Measurements from ENCODE around the gene LYSMD3. TPM values are rescaled to one million over a fixed set of nuclear protein-coding genes. Genes with fewer than 3 reads are reported as not detected.
A peak's percentile ranks its signal among the peaks of the same experiment; 100 is the strongest.

LYSMD3 gene
- total RNA-seq, 4 donors from 2014 or later = 10.8 to 21.9 (median 15.0) TPM

DNA sequence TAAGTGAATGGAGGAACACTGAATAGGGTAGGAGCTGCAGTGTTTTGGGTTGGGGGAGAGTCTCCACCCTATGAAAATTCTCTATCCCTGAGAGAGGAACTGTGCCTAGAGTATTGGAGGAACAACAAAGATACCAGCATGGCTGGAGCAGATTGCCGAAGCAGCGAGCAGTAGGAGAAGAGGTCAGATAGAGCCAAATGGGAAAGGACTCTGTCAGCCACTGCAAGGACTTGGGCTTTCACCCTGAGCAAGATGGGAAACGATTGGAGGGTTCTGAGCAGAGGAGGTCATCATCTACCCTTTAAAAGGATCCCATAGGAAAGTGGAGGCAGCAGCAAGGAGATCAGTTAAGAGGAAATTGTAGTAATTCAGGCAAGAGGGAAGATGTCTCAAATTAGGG is 4.4 kb upstream of the LYSMD3 start:
- no peaks in the 10 kb centered on the region for H3K27me3 ChIP-seq
- no peak for DNase-seq
- no peaks in the 10 kb centered on the region for H3K36me3 ChIP-seq
- H3K4me3 ChIP-seq = no peak overlapping the region
- no peaks in the 10 kb centered on the region for H3K9me3 ChIP-seq
- peaks cover 0 to 6% (median 0%) of the 10 kb centered on the region in 4 donors for H3K4me1 ChIP-seq
- TF ChIP-seq, protein P1, sequence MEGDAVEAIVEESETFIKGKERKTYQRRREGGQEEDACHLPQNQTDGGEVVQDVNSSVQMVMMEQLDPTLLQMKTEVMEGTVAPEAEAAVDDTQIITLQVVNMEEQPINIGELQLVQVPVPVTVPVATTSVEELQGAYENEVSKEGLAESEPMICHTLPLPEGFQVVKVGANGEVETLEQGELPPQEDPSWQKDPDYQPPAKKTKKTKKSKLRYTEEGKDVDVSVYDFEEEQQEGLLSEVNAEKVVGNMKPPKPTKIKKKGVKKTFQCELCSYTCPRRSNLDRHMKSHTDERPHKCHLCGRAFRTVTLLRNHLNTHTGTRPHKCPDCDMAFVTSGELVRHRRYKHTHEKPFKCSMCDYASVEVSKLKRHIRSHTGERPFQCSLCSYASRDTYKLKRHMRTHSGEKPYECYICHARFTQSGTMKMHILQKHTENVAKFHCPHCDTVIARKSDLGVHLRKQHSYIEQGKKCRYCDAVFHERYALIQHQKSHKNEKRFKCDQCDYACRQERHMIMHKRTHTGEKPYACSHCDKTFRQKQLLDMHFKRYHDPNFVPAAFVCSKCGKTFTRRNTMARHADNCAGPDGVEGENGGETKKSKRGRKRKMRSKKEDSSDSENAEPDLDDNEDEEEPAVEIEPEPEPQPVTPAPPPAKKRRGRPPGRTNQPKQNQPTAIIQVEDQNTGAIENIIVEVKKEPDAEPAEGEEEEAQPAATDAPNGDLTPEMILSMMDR (IDR thresholded peaks at IDR 0.05) = no peak
- no peak for TF ChIP-seq POLR2A (IDR thresholded peaks at IDR 0.05)
- no peak overlapping the region for H3K27ac ChIP-seq

- H3K36me3 ChIP-seq = no peaks in the 10 kb centered on the region
- no peak for TF ChIP-seq POLR2A (IDR thresholded peaks at IDR 0.05)
- TF ChIP-seq, protein P1 (IDR thresholded peaks at IDR 0.05) = no peak
- no peaks in the 10 kb centered on the region for H3K9me3 ChIP-seq
- H3K4me3 ChIP-seq = no peak overlapping the region
- no peak for DNase-seq
- H3K27ac ChIP-seq = no peak overlapping the region
- H3K4me1 ChIP-seq = peaks cover 0 to 28% (median 6%) of the 10 kb centered on the region in 4 donors
- no peaks in the 10 kb centered on the region for H3K27me3 ChIP-seq
Measured at GRCh38 chr5:90530736-90531487, 1.5 kb upstream of the LYSMD3 start.

- Histone ChIP-seq H3K27ac (peak overlapping the region; percentile 85 to 92 (median 89)), H3K4me3 (peak overlapping the region; percentile 61 to 85 (median 70))
- TF ChIP-seq POLR2A (IDR thresholded peaks at IDR 0.05) = no peak
- TF ChIP-seq, protein P1 (IDR thresholded peaks at IDR 0.05) = peak; percentile 35 to 78 (median 66)
Measured at GRCh38 chr5:90529939-90530677, 724 bp upstream of the LYSMD3 start.

DNA sequence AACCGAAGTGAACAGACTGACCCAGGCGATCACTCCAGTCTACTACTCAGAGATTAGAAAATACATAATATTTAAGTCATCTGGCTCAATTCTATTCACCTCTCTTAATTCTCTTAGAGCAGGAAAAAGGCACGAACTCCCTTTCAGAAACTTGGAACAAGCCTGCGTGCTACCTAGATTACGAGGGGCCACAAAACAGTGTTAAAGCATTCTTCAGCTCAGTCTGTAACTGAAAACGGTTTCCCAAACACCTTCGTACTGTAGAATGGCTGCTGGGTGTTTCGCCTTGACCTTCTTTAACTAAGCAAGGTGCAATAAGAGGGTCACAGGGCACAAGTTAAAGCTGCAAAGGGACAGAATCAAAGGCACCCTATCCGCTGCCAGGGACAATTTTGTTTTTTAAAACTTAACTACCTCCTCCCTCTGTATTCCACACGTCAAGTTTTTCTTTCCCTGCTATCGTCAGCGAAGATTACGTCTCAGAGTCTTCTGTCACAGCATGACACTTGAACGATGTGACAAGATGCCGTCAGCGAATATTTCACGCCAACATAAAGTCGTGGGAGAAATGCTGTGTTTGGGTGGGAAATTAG is 687 bp downstream of the LYSMD3 start:
- no peaks in the 10 kb centered on the region for H3K27me3 ChIP-seq
- H3K4me3 ChIP-seq = peak overlapping the region; percentile 61 to 85 (median 70)
- DNase-seq = no peak
- H3K9me3 ChIP-seq = no peaks in the 10 kb centered on the region
- peaks cover 0 to 32% (median 6%) of the 10 kb centered on the region in 4 donors for H3K4me1 ChIP-seq
- H3K36me3 ChIP-seq = peaks cover 0 to 13% (median 0%) of the 10 kb centered on the region in 3 donors
- peak overlapping the region; percentile 85 to 92 (median 89) for H3K27ac ChIP-seq
- TF ChIP-seq, protein P1 (IDR thresholded peaks at IDR 0.05) = no peak
- TF ChIP-seq POLR2A (IDR thresholded peaks at IDR 0.05) = no peak

More at GRCh38 chr5:90529939-90530677, 724 bp upstream of the LYSMD3 start:
- Histone ChIP-seq H3K36me3 (no peaks in the 10 kb centered on the region), H3K4me1 (peaks cover 0 to 32% (median 6%) of the 10 kb centered on the region in 4 donors), H3K9me3 (no peaks in the 10 kb centered on the region), H3K27me3 (no peaks in the 10 kb centered on the region)
- peak in 2 of 3 donors; percentile 65 to 84 for DNase-seq

DNA sequence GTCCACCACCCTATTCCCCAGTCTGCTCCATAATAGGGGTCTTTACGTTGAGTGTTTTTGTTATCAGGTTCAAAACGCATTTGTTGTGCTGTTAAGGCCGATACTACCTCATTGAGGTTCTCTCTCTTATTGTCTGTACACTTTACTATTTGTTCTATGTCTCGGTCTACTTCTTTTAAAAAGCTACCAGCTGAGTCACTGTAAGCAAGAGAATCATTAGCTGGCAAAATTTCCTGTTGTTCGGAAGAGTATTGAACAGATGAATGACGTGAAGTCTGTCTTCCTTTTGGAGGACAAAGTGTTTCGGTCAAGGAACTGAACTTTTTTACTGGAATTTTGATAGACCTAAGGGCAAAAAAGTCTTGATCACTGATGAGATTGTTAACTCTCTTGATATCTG is 10.3 kb downstream of the LYSMD3 start:
- Histone ChIP-seq H3K4me1 (no peaks in the 10 kb centered on the region), H3K36me3 (peaks cover 0 to 40% (median 0%) of the 10 kb centered on the region in 3 donors), H3K4me3 (no peak overlapping the region), H3K27ac (no peak overlapping the region), H3K9me3 (no peaks in the 10 kb centered on the region), H3K27me3 (no peaks in the 10 kb centered on the region)
- no peak for DNase-seq
- TF ChIP-seq, protein P1 (IDR thresholded peaks at IDR 0.05) = no peak
- TF ChIP-seq POLR2A (IDR thresholded peaks at IDR 0.05) = no peak

Measured in Peyer's patch (tissue), 4 donors.